ENCODE data around the gene SLC29A1. TPM values are rescaled to one million over a fixed set of nuclear protein-coding genes. Genes with fewer than 3 reads are reported as not detected.
"Not testable (repeated sequence)": the region's sequence is repeated elsewhere in the genome, so short reads cannot be mapped to it uniquely, and the experiment has no call there.

The SLC29A1 gene
- total RNA-seq, 3 donors from 2014 or later, result 165 to 199 (median 181) TPM

- peaks cover 37% of the 10 kb centered on the region for H3K4me1 Mint-ChIP-seq (ENCODE audit: low read depth)
- peak in 1 of 2 donors; percentile 8 for ATAC-seq
These were observed 693 bp upstream of the SLC29A1 start for GRCh38 chr6:44222486-44223318.

GRCh38 chr6:44224029-44224964, 902 bp downstream of the SLC29A1 start:
- DNase-seq, result no peak
- peaks cover 4% of the 10 kb centered on the region for H3K27me3 Mint-ChIP-seq (ENCODE audit: low read depth)
- peak; percentile 10 to 29 for ATAC-seq

More at GRCh38 chr6:44222486-44223318, 693 bp upstream of the SLC29A1 start:
- no peak for DNase-seq
- Mint-ChIP-seq H3K9me3 (no peaks in the 10 kb centered on the region), H3K4me3 (peak overlapping the region; percentile 90), H3K36me3 (ENCODE audit: insufficient read depth) (peaks cover 5% of the 10 kb centered on the region), H3K27me3 (ENCODE audit: low read depth) (peaks cover 11% of the 10 kb centered on the region)

GRCh38 chr6:44224965-44225305, 1.5 kb downstream of the SLC29A1 start:
- ATAC-seq (no peak), DNase-seq (no peak)
- Mint-ChIP-seq H3K4me3 (peak overlapping the region; percentile 90), H3K4me1 (ENCODE audit: low read depth) (peaks cover 30% of the 10 kb centered on the region), H3K27me3 (ENCODE audit: low read depth) (peaks cover 1% of the 10 kb centered on the region), H3K36me3 (ENCODE audit: insufficient read depth) (peaks cover 8% of the 10 kb centered on the region), H3K9me3 (no peaks in the 10 kb centered on the region)

More at GRCh38 chr6:44224029-44224964, 902 bp downstream of the SLC29A1 start:
- H3K36me3 Mint-ChIP-seq (ENCODE audit: insufficient read depth), result peaks cover 8% of the 10 kb centered on the region
- H3K4me1 Mint-ChIP-seq (ENCODE audit: low read depth), result peaks cover 30% of the 10 kb centered on the region
- H3K4me3 Mint-ChIP-seq, result peak overlapping the region; percentile 90
- H3K9me3 Mint-ChIP-seq, result no peaks in the 10 kb centered on the region

- H3K4me3 Mint-ChIP-seq, result peak overlapping the region; percentile 24
- H3K4me1 Mint-ChIP-seq (ENCODE audit: low read depth), result peaks cover 30% of the 10 kb centered on the region
- H3K36me3 Mint-ChIP-seq (ENCODE audit: insufficient read depth), result peaks cover 12% of the 10 kb centered on the region
These were observed 2.4 kb downstream of the SLC29A1 start for GRCh38 chr6:44225579-44226325.

GRCh38 chr6:44226368-44227147, 3.2 kb downstream of the SLC29A1 start:
- H3K27me3 Mint-ChIP-seq (ENCODE audit: low read depth), result no peaks in the 10 kb centered on the region
- H3K36me3 Mint-ChIP-seq (ENCODE audit: insufficient read depth), result peaks cover 17% of the 10 kb centered on the region
- peaks cover 26% of the 10 kb centered on the region for H3K4me1 Mint-ChIP-seq (ENCODE audit: low read depth)
- no peaks in the 10 kb centered on the region for H3K9me3 Mint-ChIP-seq
- ATAC-seq (no peak), DNase-seq (no peak)
- no peak overlapping the region for H3K4me3 Mint-ChIP-seq

More at GRCh38 chr6:44225579-44226325, 2.4 kb downstream of the SLC29A1 start:
- DNase-seq (no peak), ATAC-seq (no peak)
- H3K9me3 Mint-ChIP-seq, result no peaks in the 10 kb centered on the region
- no peaks in the 10 kb centered on the region for H3K27me3 Mint-ChIP-seq (ENCODE audit: low read depth)

- no peaks in the 10 kb centered on the region for H3K9me3 Mint-ChIP-seq
- no peak overlapping the region for H3K4me3 Mint-ChIP-seq
These were observed 3.9 kb downstream of the SLC29A1 start for GRCh38 chr6:44227148-44227793.

GRCh38 chr6:44228031-44228430, 4.6 kb downstream of the SLC29A1 start:
- Mint-ChIP-seq H3K27me3 (ENCODE audit: low read depth) (no peaks in the 10 kb centered on the region), H3K4me1 (ENCODE audit: low read depth) (peaks cover 15% of the 10 kb centered on the region), H3K9me3 (no peaks in the 10 kb centered on the region), H3K4me3 (no peak overlapping the region), H3K36me3 (ENCODE audit: insufficient read depth) (peaks cover 23% of the 10 kb centered on the region)
- no peak for ATAC-seq
- DNase-seq, result no peak

More at GRCh38 chr6:44227148-44227793, 3.9 kb downstream of the SLC29A1 start:
- ATAC-seq, result no peak
- peaks cover 21% of the 10 kb centered on the region for H3K4me1 Mint-ChIP-seq (ENCODE audit: low read depth)
- DNase-seq, result no peak
- peaks cover 21% of the 10 kb centered on the region for H3K36me3 Mint-ChIP-seq (ENCODE audit: insufficient read depth)
- no peaks in the 10 kb centered on the region for H3K27me3 Mint-ChIP-seq (ENCODE audit: low read depth)

GRCh38 chr6:44228433-44228832, 5.0 kb downstream of the SLC29A1 start:
- Mint-ChIP-seq H3K4me1 (ENCODE audit: low read depth) (peaks cover 13% of the 10 kb centered on the region), H3K9me3 (no peaks in the 10 kb centered on the region), H3K27me3 (ENCODE audit: low read depth) (no peaks in the 10 kb centered on the region), H3K4me3 (no peak overlapping the region), H3K36me3 (ENCODE audit: insufficient read depth) (peaks cover 24% of the 10 kb centered on the region)
- no peak for ATAC-seq
- no peak for DNase-seq

- DNase-seq, result no peak
- peaks cover 27% of the 10 kb centered on the region for H3K36me3 Mint-ChIP-seq (ENCODE audit: insufficient read depth)
- no peaks in the 10 kb centered on the region for H3K27me3 Mint-ChIP-seq (ENCODE audit: low read depth)
These were observed 5.4 kb downstream of the SLC29A1 start for GRCh38 chr6:44228836-44229235.

GRCh38 chr6:44229376-44230033, 6.1 kb downstream of the SLC29A1 start:
- no peaks in the 10 kb centered on the region for H3K27me3 Mint-ChIP-seq (ENCODE audit: low read depth)
- peaks cover 25% of the 10 kb centered on the region for H3K36me3 Mint-ChIP-seq (ENCODE audit: insufficient read depth)
- no peak for ATAC-seq
- DNase-seq, result no peak
- H3K4me1 Mint-ChIP-seq (ENCODE audit: low read depth), result peaks cover 8% of the 10 kb centered on the region
- no peaks in the 10 kb centered on the region for H3K9me3 Mint-ChIP-seq
- no peak overlapping the region for H3K4me3 Mint-ChIP-seq

More at GRCh38 chr6:44228836-44229235, 5.4 kb downstream of the SLC29A1 start:
- no peak for ATAC-seq
- Mint-ChIP-seq H3K4me1 (ENCODE audit: low read depth) (peaks cover 13% of the 10 kb centered on the region), H3K4me3 (no peak overlapping the region), H3K9me3 (no peaks in the 10 kb centered on the region)

- H3K4me1 Mint-ChIP-seq (ENCODE audit: low read depth), result peaks cover 2% of the 10 kb centered on the region
- H3K9me3 Mint-ChIP-seq, result no peaks in the 10 kb centered on the region
- H3K4me3 Mint-ChIP-seq, result no peak overlapping the region
- peaks cover 23% of the 10 kb centered on the region for H3K36me3 Mint-ChIP-seq (ENCODE audit: insufficient read depth)
- DNase-seq (no peak), ATAC-seq (no peak)
- H3K27me3 Mint-ChIP-seq (ENCODE audit: low read depth), result no peaks in the 10 kb centered on the region
These were observed 6.8 kb downstream of the SLC29A1 start for GRCh38 chr6:44230034-44230675.

- H3K4me3 Mint-ChIP-seq; H3K9me3 Mint-ChIP-seq; H3K4me1 Mint-ChIP-seq (ENCODE audit: low read depth); DNase-seq; ATAC-seq; H3K27me3 Mint-ChIP-seq (ENCODE audit: low read depth): not testable (repeated sequence)
- H3K36me3 Mint-ChIP-seq (ENCODE audit: insufficient read depth), result peaks cover 27% of the 10 kb centered on the region
These were observed 8.0 kb downstream of the SLC29A1 start for GRCh38 chr6:44231426-44231825.
